Large intestine (tissue), 1 donor: ENCODE measurements around the gene APBA1. TPM values are rescaled to one million over a fixed set of nuclear protein-coding genes. Genes with fewer than 3 reads are reported as not detected.

Experiments
- polyA plus RNA-seq: library from polyadenylated mRNA; unstranded; fragments of 120-200 nt; gene quantifications from one replicate; pipeline ENCODE4 v1.2.1, GENCODE V29; 2013

Gene APBA1
- polyA plus RNA-seq, 1 donor: 7.4 TPM

Other genes with a start within 250 kb of the APBA1 start
- 29.5 TPM for gene PTAR1, start 87.6 kb upstream of the APBA1 start, polyA plus RNA-seq
- not detected for gene CFAP95, start 148.4 kb upstream of the APBA1 start, polyA plus RNA-seq